Ascending aorta (tissue), 2 donors: Measurements from ENCODE around the gene INSYN2B. TPM values are rescaled to one million over a fixed set of nuclear protein-coding genes. Genes with fewer than 3 reads are reported as not detected.
"Not testable (repeated sequence)": the region's sequence is repeated elsewhere in the genome, so short reads cannot be mapped to it uniquely, and the experiment has no call there.

Source experiments
- DNase-seq, 2 donors: peaks; one replicate each; pipeline ENCODE4 v3.0.0-alpha.2; 2019; ENCODE audit warnings: low spot score in 2 of 2
- H3K27ac ChIP-seq, 2 donors: fragments of 200-600 bp; sonication (generic); one replicate each; pipeline ENCODE4 v1.5.1; 2016 to 2017; ENCODE audit warnings: mild to moderate bottlenecking in 1 of 2
- H3K27me3 ChIP-seq: fragments of 200-600 bp; sonication (generic); one replicate; pipeline ENCODE4 v1.5.1; 2017
- H3K36me3 ChIP-seq, 2 donors: fragments of 200-600 bp; sonication (generic); one replicate each; pipeline ENCODE4 v1.5.1; 2016
- H3K4me1 ChIP-seq, 2 donors: fragments of 200-600 bp; sonication (generic); one replicate each; pipeline ENCODE4 v1.5.1; 2016 to 2017; ENCODE audit warnings: mild to moderate bottlenecking in 1 of 2
- H3K4me3 ChIP-seq, 2 donors: fragments of 200-600 bp; sonication (generic); one replicate each; pipeline ENCODE4 v1.5.1; 2016 to 2017; ENCODE audit warnings: mild to moderate bottlenecking in 1 of 2
- H3K9me3 ChIP-seq, 2 donors: fragments of 200-600 bp; sonication (generic); one replicate each; pipeline ENCODE4 v1.5.1; 2016
- CTCF ChIP-seq, 3 experiments: fragments of 200-600 bp in 2 of 3; fragments of 450-650 bp in 1 of 3; sonication (generic) in 2 of 3; IDR thresholded peaks; one replicate each; pipeline ENCODE4 v1.5.1; 2016 to 2019; ENCODE audit warnings: antibody characterized with exemption in 3 of 3, mild to moderate bottlenecking in 1 of 3, moderate library complexity in 1 of 3
- intact Hi-C: fragments of 100-400 bp; cut with DNase I; formaldehyde crosslinking; loops from one replicate; pipeline ENCODE4 v1.15.1; 2023
- total RNA-seq: library from RNA; depleted of rRNA; stranded (reverse); fragments of >200 nt; gene quantifications from one replicate; pipeline ENCODE4 v1.1.0, GENCODE V29; 2016

The INSYN2B gene
- total RNA-seq, 1 donor from 2014 or later = not detected

- H3K27me3 ChIP-seq = no peaks in the 10 kb centered on the region
- H3K4me1 ChIP-seq = no peaks in the 10 kb centered on the region
- no peak for DNase-seq
- H3K4me3 ChIP-seq = no peak overlapping the region
- H3K27ac ChIP-seq = no peak overlapping the region
- TF ChIP-seq CTCF (IDR thresholded peaks at IDR 0.05) = no peak
- no peaks in the 10 kb centered on the region for H3K9me3 ChIP-seq
- intact Hi-C loops = no loop called here
- no peaks in the 10 kb centered on the region for H3K36me3 ChIP-seq
These were observed 139.9 kb downstream of the INSYN2B start for GRCh38 chr5:169840405-169840804.

GRCh38 chr5:169838688-169839087 is 141.6 kb downstream of the INSYN2B start:
- Histone ChIP-seq H3K27me3 (no peaks in the 10 kb centered on the region), H3K36me3 (no peaks in the 10 kb centered on the region), H3K9me3 (no peaks in the 10 kb centered on the region), H3K4me3 (no peak overlapping the region), H3K4me1 (no peaks in the 10 kb centered on the region), H3K27ac (no peak overlapping the region)
- intact Hi-C loops = no loop called here
- no peak for DNase-seq
- TF ChIP-seq CTCF (IDR thresholded peaks at IDR 0.05) = no peak

- H3K27me3 ChIP-seq = no peaks in the 10 kb centered on the region
- no peaks in the 10 kb centered on the region for H3K36me3 ChIP-seq
- DNase-seq = no peak
These were observed 142.6 kb downstream of the INSYN2B start for GRCh38 chr5:169837686-169838085.

GRCh38 chr5:169836835-169837536 is 143.3 kb downstream of the INSYN2B start:
- no peak for DNase-seq
- Histone ChIP-seq H3K4me3 (no peak overlapping the region), H3K36me3 (no peaks in the 10 kb centered on the region), H3K27me3 (no peaks in the 10 kb centered on the region), H3K9me3 (no peaks in the 10 kb centered on the region), H3K27ac (no peak overlapping the region), H3K4me1 (no peaks in the 10 kb centered on the region)
- no peak for TF ChIP-seq CTCF (IDR thresholded peaks at IDR 0.05)
- intact Hi-C loops = no loop called here

More at GRCh38 chr5:169837686-169838085, 142.6 kb downstream of the INSYN2B start:
- no peaks in the 10 kb centered on the region for H3K4me1 ChIP-seq
- H3K27ac ChIP-seq = no peak overlapping the region
- intact Hi-C loops = no loop called here
- no peak for TF ChIP-seq CTCF (IDR thresholded peaks at IDR 0.05)
- no peaks in the 10 kb centered on the region for H3K9me3 ChIP-seq
- no peak overlapping the region for H3K4me3 ChIP-seq

GRCh38 chr5:169834540-169834939 is 145.8 kb downstream of the INSYN2B start:
- H3K4me1 ChIP-seq, H3K36me3 ChIP-seq, H3K27ac ChIP-seq, H3K9me3 ChIP-seq, intact Hi-C loops, DNase-seq, H3K27me3 ChIP-seq, H3K4me3 ChIP-seq: not testable (repeated sequence)

- H3K27me3 ChIP-seq, H3K36me3 ChIP-seq, H3K4me3 ChIP-seq, H3K27ac ChIP-seq, H3K9me3 ChIP-seq, DNase-seq, intact Hi-C loops, H3K4me1 ChIP-seq: not testable (repeated sequence)
These were observed 146.5 kb downstream of the INSYN2B start for GRCh38 chr5:169833681-169834292.
